SK-N-SH treated with all-trans-retinoic acid at 6 μM for 48 hours (cell line): ENCODE measurements around the gene CTNND2.

Experiments used
- ARNTL ChIP-seq: fragments of 450-650 bp; formaldehyde crosslinking; IDR thresholded peaks from 2 replicates; pipeline ENCODE4 v1.5.0; 2020; ENCODE audit warnings: low read depth, mild to moderate bottlenecking, moderate library complexity, borderline replicate concordance
- CREB5 ChIP-seq: fragments of 250-450 bp; sonication (Bioruptor Pico); IDR thresholded peaks from 2 replicates; pipeline ENCODE4 v1.5.1; 2020; ENCODE audit warnings: low read depth, mild to moderate bottlenecking, moderate library complexity
- CSDC2 ChIP-seq: fragments of 250-450 bp; sonication (Bioruptor Pico); IDR thresholded peaks from 2 replicates; pipeline ENCODE4 v1.5.0; 2020; ENCODE audit warnings: mild to moderate bottlenecking, moderate library complexity
- OSR1 ChIP-seq: fragments of 250-450 bp; sonication (Bioruptor Pico); IDR thresholded peaks from 2 replicates; pipeline ENCODE4 v1.8.0; 2022; ENCODE audit warnings: moderate library complexity, mild to moderate bottlenecking, inconsistent platforms
- PATZ1 ChIP-seq: fragments of 250-450 bp; sonication (Bioruptor Pico); IDR thresholded peaks from 2 replicates; pipeline ENCODE4 v1.8.0; 2020; ENCODE audit warnings: mild to moderate bottlenecking, moderate library complexity, borderline replicate concordance
- POU6F1 ChIP-seq: fragments of 250-450 bp; sonication (Bioruptor Pico); IDR thresholded peaks from 2 replicates; pipeline ENCODE4 v1.8.0; 2021; ENCODE audit warnings: low read depth, mild to moderate bottlenecking, moderate library complexity, borderline replicate concordance
- RARB ChIP-seq: fragments of 250-450 bp; sonication (Bioruptor Pico); IDR thresholded peaks from 2 replicates; pipeline ENCODE4 v1.8.0; 2021; ENCODE audit warnings: mild to moderate bottlenecking, moderate library complexity
- TCF4 ChIP-seq: fragments of 250-450 bp; sonication (Bioruptor Pico); IDR thresholded peaks from 2 replicates; pipeline ENCODE4 v1.8.0; 2021; ENCODE audit warnings: mild to moderate bottlenecking, moderate library complexity, borderline replicate concordance
- ZC3H10 ChIP-seq: fragments of 250-450 bp; sonication (Bioruptor Pico); IDR thresholded peaks from 2 replicates; pipeline ENCODE4 v1.5.1; 2021; ENCODE audit warnings: mild to moderate bottlenecking, moderate library complexity
- ZFP3 ChIP-seq: fragments of 250-450 bp; sonication (Bioruptor Pico); IDR thresholded peaks from 2 replicates; pipeline ENCODE4 v1.5.0; 2020; ENCODE audit warnings: mild to moderate bottlenecking, moderate library complexity
- ZFP30 ChIP-seq: fragments of 450-650 bp; formaldehyde crosslinking; IDR thresholded peaks from 2 replicates; pipeline ENCODE4 v1.5.0; 2022; ENCODE audit warnings: mild to moderate bottlenecking, moderate library complexity

- no peak for TF ChIP-seq ZFP30 (CRISPR knock-in tag)
- TF ChIP-seq RARB (CRISPR knock-in tag) = no peak
- no peak for TF ChIP-seq PATZ1 (CRISPR knock-in tag)
- TF ChIP-seq ZFP3 (CRISPR knock-in tag) = no peak
- TF ChIP-seq ZC3H10 (CRISPR knock-in tag) = no peak
- TF ChIP-seq CSDC2 (CRISPR knock-in tag) = no peak
- TF ChIP-seq TCF4 (CRISPR knock-in tag) = no peak
- TF ChIP-seq OSR1 (CRISPR knock-in tag) = no peak
- no peak for TF ChIP-seq ARNTL (CRISPR knock-in tag)
- TF ChIP-seq CREB5 (CRISPR knock-in tag) = no peak
- TF ChIP-seq POU6F1 (CRISPR knock-in tag) = no peak
Observed at GRCh38 chr5:11902201-11902619, 2.0 kb downstream of the CTNND2 start.
